ENCODE measurements around the gene FAH. TPM values are rescaled to one million over a fixed set of nuclear protein-coding genes. Genes with fewer than 3 reads are reported as not detected.

The FAH gene
- total and polyA plus RNA-seq, 2 donors (not counting 3 experiments of a cell fraction or from before 2014, with no cell fraction given) = 18.2 to 18.7 TPM

DNA sequence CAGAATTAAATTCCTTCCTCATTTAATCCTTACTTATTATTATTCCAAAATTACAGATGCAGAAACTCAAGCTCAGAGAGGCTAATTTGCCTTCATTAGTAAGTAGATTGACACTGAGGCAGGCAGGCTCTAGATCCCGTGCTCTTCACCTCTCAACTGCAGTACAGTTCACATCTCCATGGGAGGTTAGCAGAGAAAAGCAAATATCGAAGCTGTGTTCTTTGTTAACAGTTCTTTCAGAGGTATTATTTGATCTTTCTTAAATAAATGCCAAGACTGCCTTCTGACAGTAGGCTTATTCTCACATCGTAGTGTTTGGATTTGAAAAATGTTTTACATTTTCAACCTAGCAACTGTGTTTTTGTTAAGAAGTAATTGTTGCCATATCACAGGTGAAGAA, 15.9 kb upstream of the FAH start:
- no peaks in the 10 kb centered on the region for H3K4me1 ChIP-seq (ENCODE audit: control insufficient read depth, extremely low read depth, insufficient read depth, low read length)
- no peak overlapping the region for H2AFZ ChIP-seq (ENCODE audit: low read depth, low read length)
- H3K9ac ChIP-seq (replicated peaks; ENCODE audit: extremely low read depth, insufficient read depth, low read length) = no peak overlapping the region
- H4K20me1 ChIP-seq (replicated peaks; ENCODE audit: control insufficient read depth, extremely low read depth, insufficient read depth, low read length) = no peaks in the 10 kb centered on the region
- H3K27ac ChIP-seq (ENCODE audit: insufficient read depth, low read depth, low read length) = no peak overlapping the region
- DNase-seq (ENCODE audit: low read depth, low spot score) = no peak
- no peaks in the 10 kb centered on the region for H3K79me2 ChIP-seq (ENCODE audit: control insufficient read depth, insufficient read depth, low read length)
- no peaks in the 10 kb centered on the region for H3K27me3 ChIP-seq (ENCODE audit: control insufficient read depth in 2 of 2, insufficient read depth in 2 of 2, low read length in 2 of 2)
- no peak overlapping the region for H3K4me3 ChIP-seq (replicated peaks in 1 of 3; ENCODE audit: insufficient read depth in 1 of 3, low read depth in 1 of 3, low read length in 3 of 3)
- H3K9me1 ChIP-seq (replicated peaks; ENCODE audit: control insufficient read depth, extremely low read depth, insufficient read depth, low read length) = no peaks in the 10 kb centered on the region
- H3K9me3 ChIP-seq (replicated peaks; ENCODE audit: control insufficient read depth, insufficient read depth, low read length) = no peaks in the 10 kb centered on the region
- H3K36me3 ChIP-seq (ENCODE audit: control insufficient read depth in 2 of 2, extremely low read depth in 1 of 2, insufficient read depth in 2 of 2, low read length in 2 of 2) = peaks cover 0 to 5% of the 10 kb centered on the region in 2 experiments
- dilution Hi-C loops (cut with MboI; ENCODE audit: extremely low pct_ligation_motif_present, low sequenced_read_pairs) (no loop called here), intact Hi-C loops (cut with micrococcal nuclease) (no loop called here)
- ChIA-PET CTCF (interaction anchor here (0.7 to 1.6 kb wide), 3 partner anchors 16 to 37 kb away, joined by 3 to 5 read pairs (median 3); partner anchors contain the start of gene FAH), POLR2A (no interaction called here)
- BruUV-seq (replicated peaks) = no TSS peak
- TF ChIP-seq FOS (IDR thresholded peaks at IDR 0.05; ENCODE audit: borderline replicate concordance, insufficient read depth, low read length) = no peak
- TF ChIP-seq GATA2 (IDR thresholded peaks at IDR 0.05; ENCODE audit: insufficient read depth, insufficient read length, low read depth, low read length) = no peak
- TF ChIP-seq POLR2AphosphoS5 (IDR thresholded peaks at IDR 0.05; ENCODE audit: insufficient read depth, low read depth, low read length) = no peak
- TF ChIP-seq, protein P1, sequence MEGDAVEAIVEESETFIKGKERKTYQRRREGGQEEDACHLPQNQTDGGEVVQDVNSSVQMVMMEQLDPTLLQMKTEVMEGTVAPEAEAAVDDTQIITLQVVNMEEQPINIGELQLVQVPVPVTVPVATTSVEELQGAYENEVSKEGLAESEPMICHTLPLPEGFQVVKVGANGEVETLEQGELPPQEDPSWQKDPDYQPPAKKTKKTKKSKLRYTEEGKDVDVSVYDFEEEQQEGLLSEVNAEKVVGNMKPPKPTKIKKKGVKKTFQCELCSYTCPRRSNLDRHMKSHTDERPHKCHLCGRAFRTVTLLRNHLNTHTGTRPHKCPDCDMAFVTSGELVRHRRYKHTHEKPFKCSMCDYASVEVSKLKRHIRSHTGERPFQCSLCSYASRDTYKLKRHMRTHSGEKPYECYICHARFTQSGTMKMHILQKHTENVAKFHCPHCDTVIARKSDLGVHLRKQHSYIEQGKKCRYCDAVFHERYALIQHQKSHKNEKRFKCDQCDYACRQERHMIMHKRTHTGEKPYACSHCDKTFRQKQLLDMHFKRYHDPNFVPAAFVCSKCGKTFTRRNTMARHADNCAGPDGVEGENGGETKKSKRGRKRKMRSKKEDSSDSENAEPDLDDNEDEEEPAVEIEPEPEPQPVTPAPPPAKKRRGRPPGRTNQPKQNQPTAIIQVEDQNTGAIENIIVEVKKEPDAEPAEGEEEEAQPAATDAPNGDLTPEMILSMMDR (IDR thresholded peaks at IDR 0.05; ENCODE audit: extremely low read depth in 1 of 2, insufficient read depth in 1 of 2, low read depth in 1 of 2, low read length in 2 of 2) = no peak
- no peak for TF ChIP-seq MYC (IDR thresholded peaks at IDR 0.05; ENCODE audit: low read depth, low read length)
- no peak for TF ChIP-seq EZH2 (IDR thresholded peaks at IDR 0.05; ENCODE audit: borderline replicate concordance, low read depth, low read length, severe bottlenecking)
- no peak overlapping the region for H3K4me2 ChIP-seq (ENCODE audit: insufficient read depth, low read length)
- no peak for FAIRE-seq

Data from endothelial cell of umbilical vein (primary cell).